HG03575 (cell line): ENCODE results near the gene SETD7.
"Not testable (repeated sequence)": the region's sequence is repeated elsewhere in the genome, so short reads cannot be mapped to it uniquely, and the experiment has no call there.

Experiments used
- ATAC-seq: cut with Tn5 transposase; IDR thresholded peaks from one replicate; pipeline ENCODE4 v1.9.1; 2021; ENCODE audit not compliant: unreplicated experiment, insufficient number of reproducible peaks, low FRiP score; ENCODE audit errors: extremely low read depth

SETD7 gene

GRCh38 chr4:139453371-139454110 is 102.5 kb downstream of the SETD7 start:
- ATAC-seq, result peak; percentile 67

- ATAC-seq, result peak; percentile 38
Measured at GRCh38 chr4:139453041-139453370, 103.0 kb downstream of the SETD7 start.

- no peak for ATAC-seq
Measured at GRCh38 chr4:139451997-139452396, 104.0 kb downstream of the SETD7 start.

GRCh38 chr4:139450586-139450985 is 105.4 kb downstream of the SETD7 start:
- ATAC-seq, result no peak

GRCh38 chr4:139447078-139447477 is 108.9 kb downstream of the SETD7 start:
- ATAC-seq, result not testable (repeated sequence)
